Measurements from ENCODE around the gene LATS1. TPM values are rescaled to one million over a fixed set of nuclear protein-coding genes. Genes with fewer than 3 reads are reported as not detected.

The LATS1 gene
- total RNA-seq, 1 experiment from 2014 or later = 17.7 TPM

- no peak for DNase-seq (ENCODE audit: low spot score)
Measured at GRCh38 chr6:149660028-149660427, 57.9 kb downstream of the LATS1 start.

DNA sequence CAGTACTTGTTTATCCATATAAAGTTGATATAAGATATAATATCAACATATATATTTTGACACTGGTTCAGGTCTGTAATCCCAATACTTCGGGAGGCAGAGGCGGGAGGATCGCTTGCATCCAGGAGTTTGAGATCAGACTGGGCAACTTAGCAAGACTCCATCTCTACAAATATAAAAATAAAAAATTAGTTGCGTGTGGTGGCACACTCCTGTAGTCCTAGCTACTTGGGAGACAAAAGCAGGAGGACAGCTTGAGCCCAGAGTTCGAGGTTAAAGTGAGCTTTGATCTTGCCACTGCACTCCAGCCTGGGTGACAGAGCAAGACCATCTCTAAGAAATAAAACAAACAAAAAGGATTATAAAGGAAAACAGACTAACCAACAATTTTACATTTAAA, 60.5 kb downstream of the LATS1 start:
- DNase-seq (ENCODE audit: low spot score) = no peak

DNA sequence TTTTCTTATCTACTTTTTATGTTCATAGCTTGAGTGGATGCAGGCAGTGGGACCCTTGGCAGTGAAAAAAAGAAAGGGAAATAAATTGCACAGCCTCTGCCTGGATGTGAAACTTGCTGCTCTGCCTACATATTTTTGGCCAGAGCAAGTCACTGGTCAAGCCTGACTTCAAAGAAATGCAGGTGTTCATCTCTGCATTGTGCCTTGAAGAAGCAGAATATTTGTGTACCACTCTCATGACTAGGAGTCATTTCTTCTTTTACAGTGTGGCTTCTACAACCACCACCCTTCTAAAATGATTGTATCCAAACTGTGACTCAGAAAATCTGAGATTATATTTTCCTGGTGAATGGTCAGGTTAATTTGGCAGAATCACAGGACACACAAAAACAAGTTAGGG, 66.8 kb downstream of the LATS1 start:
- DNase-seq (ENCODE audit: low spot score) = no peak

GRCh38 chr6:149648148-149649145, 69.5 kb downstream of the LATS1 start, which contains the start of gene KATNA1:
TSS of gene KATNA1 (minus strand) at chr6:149648714. CDS start at chr6:149638547, 10,167 bp downstream.
- DNase-seq (ENCODE audit: low spot score) = peak; percentile 78

DNA sequence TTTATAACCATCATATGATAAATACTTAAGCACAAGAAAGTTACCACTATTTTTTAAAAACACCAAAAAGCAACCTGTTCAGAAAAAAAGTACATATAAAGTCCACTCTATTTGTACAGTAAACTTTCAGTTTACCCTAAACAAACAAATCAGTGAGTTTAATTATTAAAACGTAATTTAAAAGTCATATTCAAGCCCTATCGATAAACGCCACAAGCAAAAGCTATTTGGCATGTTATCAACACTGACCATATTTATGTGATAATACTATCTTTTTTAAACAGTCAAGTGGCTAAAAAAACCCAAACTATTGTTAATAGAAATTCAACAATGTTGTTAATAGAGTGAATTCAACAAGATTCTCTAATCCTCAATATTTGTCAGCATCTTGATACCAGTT, 71.3 kb downstream of the LATS1 start:
- no peak for DNase-seq (ENCODE audit: low spot score)

- DNase-seq (ENCODE audit: low spot score) = no peak
Measured at GRCh38 chr6:149642829-149643580, 74.9 kb downstream of the LATS1 start.

DNA sequence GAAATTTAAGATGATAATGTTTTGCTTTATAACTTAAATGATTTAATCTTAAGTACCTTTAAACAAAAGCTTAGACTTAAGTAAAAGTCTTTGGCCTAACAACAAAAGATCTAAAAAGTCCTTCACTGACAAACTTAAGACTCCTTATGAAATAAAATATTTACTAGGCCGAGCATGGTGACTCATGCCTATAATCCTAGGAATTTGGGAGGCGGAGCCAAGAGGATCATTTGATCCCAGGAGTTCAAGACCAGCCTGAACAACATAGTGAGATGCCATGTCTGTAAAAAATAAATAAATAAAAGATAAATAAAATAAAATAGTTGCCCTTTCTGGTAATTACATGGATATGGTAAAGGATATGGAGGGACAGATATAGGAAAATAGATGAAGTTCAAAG, 81.8 kb downstream of the LATS1 start:
- DNase-seq (ENCODE audit: low spot score) = peak; percentile 61

DNA sequence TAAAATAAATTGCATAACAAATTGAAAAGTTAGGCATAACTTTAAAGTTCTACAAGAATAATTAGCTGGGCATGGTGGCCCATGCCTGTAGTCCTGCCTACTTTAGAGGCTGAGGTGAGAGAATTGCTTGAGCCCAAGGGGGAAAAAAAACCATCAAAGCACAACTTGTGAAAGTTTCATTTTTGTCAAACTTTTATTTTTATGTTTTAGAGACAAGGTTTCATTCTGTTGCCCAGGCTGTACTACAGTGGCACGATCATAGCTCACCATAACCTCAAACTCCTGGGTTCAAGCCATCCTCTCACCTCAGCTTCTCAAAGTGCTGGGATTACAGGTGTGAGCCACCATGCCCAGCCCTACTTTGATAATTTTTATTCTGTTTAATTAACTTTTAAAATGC, 83.6 kb downstream of the LATS1 start:
- no peak for DNase-seq (ENCODE audit: low spot score)

DNA sequence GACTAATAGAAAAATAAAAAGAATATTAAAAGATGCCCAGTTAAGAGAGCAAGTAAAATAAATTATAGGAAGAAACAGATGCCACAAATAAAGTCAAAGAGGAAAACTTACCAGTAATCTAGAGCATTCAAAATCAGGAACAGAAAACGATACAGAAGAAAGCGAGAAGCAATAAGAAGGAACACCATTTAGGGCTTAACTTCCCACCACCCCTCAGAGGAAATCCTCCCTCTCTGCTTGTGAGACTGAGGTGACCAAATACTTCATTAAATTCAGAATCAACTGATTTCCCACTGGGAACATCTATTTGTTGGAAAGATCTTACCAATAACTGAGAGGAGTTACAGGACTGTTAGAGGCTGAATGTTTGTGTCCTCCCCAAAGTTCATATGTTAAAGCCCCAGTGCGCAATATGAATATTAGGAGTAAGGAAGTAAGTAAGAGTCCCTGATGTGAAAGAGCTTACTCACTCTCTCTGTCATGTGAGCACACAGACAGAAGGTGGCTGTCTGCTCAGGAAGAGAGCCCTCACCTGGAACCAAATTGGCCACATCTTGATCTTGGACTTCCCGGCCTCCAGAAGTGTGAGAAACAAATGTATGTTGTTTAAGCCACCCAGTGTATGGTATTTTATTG, 88.9 kb downstream of the LATS1 start:
- no peak for DNase-seq (ENCODE audit: low spot score)

GRCh38 chr6:149627672-149628071, 90.2 kb downstream of the LATS1 start:
- DNase-seq (ENCODE audit: low spot score) = no peak

DNA sequence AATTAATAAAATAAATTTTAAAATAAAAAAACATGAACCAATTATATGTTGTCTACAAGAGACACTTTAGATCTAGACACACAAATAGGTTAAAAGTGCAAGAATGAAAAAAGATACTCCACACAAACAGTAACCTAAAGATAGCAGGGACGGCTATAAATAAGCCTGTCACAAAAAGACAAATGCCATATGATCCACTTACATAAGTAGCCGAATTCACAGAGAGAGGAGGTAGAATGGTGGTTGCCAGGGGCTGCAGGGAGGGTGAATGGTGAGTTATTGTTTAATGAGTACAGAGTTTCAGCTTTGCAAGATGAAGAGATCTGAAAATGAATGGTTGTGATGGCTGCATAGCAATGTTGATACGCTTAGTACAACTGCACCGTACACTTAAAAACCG, 102.1 kb downstream of the LATS1 start:
- no peak for DNase-seq (ENCODE audit: low spot score)

DNA sequence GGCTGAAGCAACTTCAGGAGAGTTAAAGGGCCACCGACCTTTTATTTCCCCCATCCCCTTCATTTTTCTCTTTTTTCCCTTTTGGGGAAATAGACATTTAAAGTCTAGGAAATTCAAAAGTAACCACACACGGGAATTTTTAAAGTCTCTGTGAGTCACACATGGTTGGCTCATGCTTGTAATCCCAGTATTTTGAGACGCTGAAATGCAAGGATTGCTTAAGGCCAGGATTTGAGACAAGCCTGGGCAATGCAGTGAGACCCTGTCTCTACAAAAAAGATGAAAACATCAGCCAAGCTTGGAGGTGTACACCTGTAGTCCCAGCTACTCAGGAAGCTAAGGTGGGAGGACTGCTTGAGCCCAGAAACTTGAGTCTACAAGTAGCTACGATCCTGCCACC, 103.6 kb downstream of the LATS1 start:
- DNase-seq (ENCODE audit: low spot score) = no peak

GRCh38 chr6:149608381-149608982, 109.4 kb downstream of the LATS1 start:
- DNase-seq (ENCODE audit: low spot score) = no peak

Other genes starting within 250 kb of the LATS1 start
- gene ZC3H12D, start 233.1 kb downstream of the LATS1 start, total RNA-seq (2014; rRNA removed; shearing (Covaris generic)) = 0.03 TPM in 1 of 2 replicates, not detected in the other
- gene PPIL4, start 172.1 kb downstream of the LATS1 start, total RNA-seq (2014; rRNA removed; shearing (Covaris generic)) = 30.8 and 35.2 TPM in 2 replicates
- 61.0 and 66.3 TPM in 2 replicates for gene GINM1, start 151.7 kb downstream of the LATS1 start, total RNA-seq (2014; rRNA removed; shearing (Covaris generic))
- gene KATNA1, start 69.4 kb downstream of the LATS1 start, total RNA-seq (2014; rRNA removed; shearing (Covaris generic)) = 33.1 and 40.7 TPM in 2 replicates
- 103 and 115 TPM in 2 replicates for gene NUP43, start 28.4 kb upstream of the LATS1 start, total RNA-seq (2014; rRNA removed; shearing (Covaris generic))
- gene PCMT1, start 31.6 kb upstream of the LATS1 start, total RNA-seq (2014; rRNA removed; shearing (Covaris generic)) = 184 and 205 TPM in 2 replicates
- 43.4 and 43.9 TPM in 2 replicates for gene LRP11, start 146.3 kb upstream of the LATS1 start, total RNA-seq (2014; rRNA removed; shearing (Covaris generic))
- 0.22 and 1.0 TPM in 2 replicates for gene RAET1E, start 180.0 kb upstream of the LATS1 start, total RNA-seq (2014; rRNA removed; shearing (Covaris generic))
- gene RAET1G, start 205.0 kb upstream of the LATS1 start, total RNA-seq (2014; rRNA removed; shearing (Covaris generic)) = 1.1 and 2.0 TPM in 2 replicates
- 13.2 and 17.3 TPM in 2 replicates for gene ULBP2, start 223.9 kb upstream of the LATS1 start, total RNA-seq (2014; rRNA removed; shearing (Covaris generic))
- gene ULBP1, start 245.8 kb upstream of the LATS1 start, total RNA-seq (2014; rRNA removed; shearing (Covaris generic)) = 0.07 and 0.38 TPM in 2 replicates